Nasal cavity respiratory epithelium epithelial cell of viscerocranial mucosa (primary cell): Measurements from ENCODE around the gene CEP70. TPM values are rescaled to one million over a fixed set of nuclear protein-coding genes. Genes with fewer than 3 reads are reported as not detected.

Experiments
- total RNA-seq: library from RNA; depleted of rRNA; stranded (reverse); fragments of >200 nt; gene quantifications from 2 replicates; pipeline ENCODE4 v1.2.3, GENCODE V29; 2014

The CEP70 gene, protein sequence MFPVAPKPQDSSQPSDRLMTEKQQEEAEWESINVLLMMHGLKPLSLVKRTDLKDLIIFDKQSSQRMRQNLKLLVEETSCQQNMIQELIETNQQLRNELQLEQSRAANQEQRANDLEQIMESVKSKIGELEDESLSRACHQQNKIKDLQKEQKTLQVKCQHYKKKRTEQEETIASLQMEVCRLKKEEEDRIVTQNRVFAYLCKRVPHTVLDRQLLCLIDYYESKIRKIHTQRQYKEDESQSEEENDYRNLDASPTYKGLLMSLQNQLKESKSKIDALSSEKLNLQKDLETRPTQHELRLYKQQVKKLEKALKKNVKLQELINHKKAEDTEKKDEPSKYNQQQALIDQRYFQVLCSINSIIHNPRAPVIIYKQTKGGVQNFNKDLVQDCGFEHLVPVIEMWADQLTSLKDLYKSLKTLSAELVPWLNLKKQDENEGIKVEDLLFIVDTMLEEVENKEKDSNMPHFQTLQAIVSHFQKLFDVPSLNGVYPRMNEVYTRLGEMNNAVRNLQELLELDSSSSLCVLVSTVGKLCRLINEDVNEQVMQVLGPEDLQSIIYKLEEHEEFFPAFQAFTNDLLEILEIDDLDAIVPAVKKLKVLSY
- 22.4 and 22.6 TPM in 2 replicates for total RNA-seq

DNA sequence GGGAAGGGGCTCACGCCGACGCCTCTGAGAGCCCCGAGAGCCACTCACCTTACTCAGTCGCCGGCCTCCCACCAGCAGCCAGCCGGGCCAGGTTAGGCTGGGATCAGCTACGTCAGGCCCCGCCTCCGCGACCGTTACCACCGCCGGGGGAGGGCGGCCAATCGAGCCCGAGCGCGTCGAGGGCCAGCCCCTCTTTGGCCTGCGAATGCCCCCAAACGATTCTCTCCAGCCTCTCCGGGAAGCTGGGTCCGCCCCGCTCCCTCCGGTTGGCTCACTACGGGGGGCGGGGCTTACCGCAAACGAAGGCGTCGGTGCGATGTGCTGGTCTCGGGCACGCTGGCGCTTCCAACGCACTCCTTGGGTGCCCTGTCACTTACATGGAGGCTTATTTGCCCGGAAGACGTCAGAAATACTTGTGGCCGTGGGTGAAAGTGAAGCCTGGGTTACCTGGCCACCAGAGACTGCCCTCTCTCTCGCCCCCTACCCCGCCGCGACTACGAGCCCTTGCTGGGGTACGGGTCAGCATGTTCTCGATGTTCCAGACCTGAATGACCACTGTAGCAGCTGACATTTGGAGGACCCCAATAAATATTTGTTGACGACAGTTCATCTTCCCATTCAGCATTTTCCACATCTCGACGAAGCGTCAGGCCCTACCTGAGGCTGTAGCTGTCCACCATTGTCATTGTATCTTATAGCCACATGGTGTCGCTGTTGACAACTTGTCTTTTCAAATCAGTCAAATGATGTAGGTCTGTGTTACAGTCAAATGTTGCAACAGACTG is at the start of gene CEP70:
TSS of gene CEP70 (minus strand) at position 111 of the 785 bp plus-strand sequence. CDS start 21,333 bp downstream, outside the sequence.

DNA sequence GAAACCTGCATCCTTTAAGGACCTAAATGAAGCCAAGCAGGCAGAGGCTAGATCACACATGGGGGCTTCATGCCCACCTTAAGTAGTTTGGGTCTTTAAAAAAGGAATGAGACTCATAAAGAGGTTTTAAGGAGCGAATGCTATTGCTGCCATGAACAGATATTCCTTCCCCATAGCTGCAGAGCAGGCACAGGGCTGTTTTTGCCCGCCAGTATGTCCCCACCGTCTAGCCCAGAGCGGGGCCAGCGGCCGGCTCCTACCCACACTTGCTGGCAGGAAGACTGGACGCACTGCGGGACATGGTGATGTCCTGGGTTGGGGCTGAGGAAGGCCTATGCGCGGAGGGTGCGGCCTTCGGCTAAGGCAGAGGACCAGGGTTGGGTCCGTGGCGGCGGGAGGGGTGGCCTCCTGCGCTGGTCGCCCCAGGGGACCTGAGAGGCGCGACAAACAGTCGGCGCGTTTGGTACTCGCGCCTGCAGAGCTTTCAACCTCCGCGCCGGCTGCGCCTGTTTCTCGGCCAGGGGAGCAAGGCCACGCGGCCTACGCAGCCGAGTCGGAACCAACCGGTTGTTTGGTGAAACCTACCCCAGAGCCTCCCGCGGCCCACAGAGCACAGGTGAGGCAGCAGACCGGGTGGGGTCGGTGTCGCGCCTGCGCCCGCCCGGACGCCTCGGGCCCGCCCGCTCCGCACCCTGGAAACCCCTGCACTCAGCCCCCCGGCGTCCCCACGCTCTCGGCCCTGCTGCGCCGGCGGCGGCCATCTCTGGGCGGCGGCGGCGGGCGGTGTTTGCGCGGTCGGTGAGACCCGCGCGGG is 14.5 kb upstream of the CEP70 start, which contains the start of gene FAIM:
TSS of gene FAIM (plus strand) at position 450 of the 814 bp plus-strand sequence. CDS start 10,956 bp downstream, outside the sequence.

Other genes with a start within 250 kb of the CEP70 start
- 2.7 and 18.7 TPM in 2 replicates for gene MRAS, start 245.7 kb downstream of the CEP70 start, total RNA-seq
- gene ESYT3, start 159.6 kb downstream of the CEP70 start, total RNA-seq, result 0.64 and 7.5 TPM in 2 replicates
- gene FAIM, start 14.5 kb upstream of the CEP70 start, total RNA-seq, result 5.8 and 8.1 TPM in 2 replicates
- gene PIK3CB, start 240.7 kb upstream of the CEP70 start, total RNA-seq, result 18.8 and 38.2 TPM in 2 replicates